ENCODE results near the gene TFPI. TPM values are rescaled to one million over a fixed set of nuclear protein-coding genes. Genes with fewer than 3 reads are reported as not detected.

The TFPI gene
- total RNA-seq, 2 donors from 2014 or later, result 33.0 to 34.3 TPM

DNA sequence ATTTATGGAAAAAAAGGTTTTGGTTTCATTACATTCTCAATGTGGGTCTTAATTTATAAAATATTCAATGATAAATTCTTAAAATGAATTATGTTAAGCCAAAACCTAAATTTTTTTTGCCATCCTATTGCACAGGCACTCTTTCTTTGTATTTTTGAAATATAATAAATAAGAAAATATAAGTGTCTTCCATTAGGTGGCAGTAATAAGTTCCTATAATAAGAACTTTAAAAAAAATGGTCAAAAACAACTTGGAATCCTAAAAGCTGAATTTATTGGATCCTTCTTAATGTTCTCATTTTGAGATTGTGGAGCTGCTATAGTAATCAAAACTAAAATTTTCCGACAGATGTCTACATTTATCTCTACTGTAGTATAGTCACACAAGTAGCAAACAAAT, 111.9 kb downstream of the TFPI start:
- no peak overlapping the region for H3K27ac Mint-ChIP-seq
- H3K27ac ChIP-seq (ENCODE audit: low read depth, low read length), result no peak overlapping the region
- no peaks in the 10 kb centered on the region for H3K9me3 Mint-ChIP-seq
- H3K36me3 Mint-ChIP-seq (ENCODE audit: low read depth), result no peaks in the 10 kb centered on the region
- H3K4me1 Mint-ChIP-seq, result peaks cover 3% of the 10 kb centered on the region
- H3K27me3 ChIP-seq (ENCODE audit: control insufficient read depth, insufficient read depth, low read length, poor library complexity, severe bottlenecking), result no peaks in the 10 kb centered on the region
- no peak overlapping the region for H3K4me3 Mint-ChIP-seq
- no peak for DNase-seq
- no peak overlapping the region for H3K4me3 ChIP-seq (ENCODE audit: low read length)
- H3K9ac ChIP-seq (ENCODE audit: extremely low read depth, low read length, poor library complexity, severe bottlenecking), result no peak overlapping the region
- no peaks in the 10 kb centered on the region for H3K27me3 Mint-ChIP-seq (ENCODE audit: insufficient read depth)
- TF ChIP-seq CTCF (conservative IDR thresholded peaks at IDR 0.05), result peak; percentile 28
- H3K9me3 ChIP-seq (ENCODE audit: control insufficient read depth, low read length), result no peaks in the 10 kb centered on the region
- no peaks in the 10 kb centered on the region for H3K36me3 ChIP-seq (ENCODE audit: control insufficient read depth, insufficient read depth, low read length)
- no peaks in the 10 kb centered on the region for H3K4me1 ChIP-seq (ENCODE audit: control insufficient read depth, insufficient read depth, low read length)
- 100% methylated on average over 1 of the region's 1 CpG; no CpG with 5 or more reads in 1 of the 2 experiments for WGBS, 2 experiments (ENCODE audit: insufficient coverage in 1 of 2, insufficient read length in 1 of 2)

DNA sequence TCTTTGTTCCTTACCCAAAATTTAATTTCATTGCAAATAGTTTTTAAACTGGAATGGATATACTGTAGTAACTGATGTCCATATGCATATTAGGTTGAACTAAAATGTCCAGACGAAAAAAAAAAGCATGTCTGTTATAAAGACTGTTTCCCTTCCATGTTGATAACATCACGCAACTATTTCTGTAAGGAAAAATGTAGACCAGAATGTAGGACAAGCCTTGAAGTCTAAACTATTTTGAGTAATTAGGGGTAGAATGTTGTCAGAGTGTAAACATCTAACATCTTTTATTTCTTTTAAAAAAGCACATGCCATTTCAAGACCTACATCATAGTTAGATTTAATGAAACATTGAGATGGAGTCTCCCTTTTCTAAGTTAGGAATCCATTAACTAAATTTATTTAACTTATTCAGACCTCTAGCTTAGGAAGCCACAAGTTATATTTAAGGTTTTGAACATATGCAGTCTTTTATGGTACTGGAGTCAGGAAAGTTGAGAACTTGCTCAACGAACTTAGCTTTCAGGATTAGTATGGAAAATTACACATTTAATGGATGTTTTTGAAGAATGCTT, 114.0 kb downstream of the TFPI start:
- WGBS, 2 experiments (ENCODE audit: insufficient coverage in 1 of 2, insufficient read length in 1 of 2), result 90 to 96% methylated on average over 2 to 3 of the region's 3 CpGs
- H3K4me3 ChIP-seq (ENCODE audit: low read length), result no peak overlapping the region

GRCh38 chr2:187438455-187438854, 115.8 kb downstream of the TFPI start:
- Histone ChIP-seq H3K9me3 (ENCODE audit: control insufficient read depth, low read length) (no peaks in the 10 kb centered on the region), H3K4me3 (ENCODE audit: low read length) (no peak overlapping the region), H3K9ac (ENCODE audit: extremely low read depth, low read length, poor library complexity, severe bottlenecking) (no peak overlapping the region), H3K36me3 (ENCODE audit: control insufficient read depth, insufficient read depth, low read length) (no peaks in the 10 kb centered on the region), H3K27me3 (ENCODE audit: control insufficient read depth, insufficient read depth, low read length, poor library complexity, severe bottlenecking) (no peaks in the 10 kb centered on the region), H3K27ac (ENCODE audit: low read depth, low read length) (no peak overlapping the region), H3K4me1 (ENCODE audit: control insufficient read depth, insufficient read depth, low read length) (no peaks in the 10 kb centered on the region)
- no peaks in the 10 kb centered on the region for H3K4me1 Mint-ChIP-seq
- H3K36me3 Mint-ChIP-seq (ENCODE audit: low read depth), result no peaks in the 10 kb centered on the region
- no peak overlapping the region for H3K4me3 Mint-ChIP-seq
- WGBS, 2 experiments (ENCODE audit: insufficient coverage in 1 of 2, insufficient read length in 1 of 2), result 94% methylated on average over 1 of the region's 1 CpG; no CpG with 5 or more reads in 1 of the 2 experiments
- no peaks in the 10 kb centered on the region for H3K27me3 Mint-ChIP-seq (ENCODE audit: insufficient read depth)
- no peak for TF ChIP-seq CTCF (conservative IDR thresholded peaks at IDR 0.05)
- no peak for DNase-seq
- no peaks in the 10 kb centered on the region for H3K9me3 Mint-ChIP-seq
- H3K27ac Mint-ChIP-seq, result no peak overlapping the region

More for the DNA sequence above, 114.0 kb downstream of the TFPI start:
- no peaks in the 10 kb centered on the region for H3K9me3 ChIP-seq (ENCODE audit: control insufficient read depth, low read length)
- no peaks in the 10 kb centered on the region for H3K36me3 ChIP-seq (ENCODE audit: control insufficient read depth, insufficient read depth, low read length)
- no peak overlapping the region for H3K27ac Mint-ChIP-seq
- no peaks in the 10 kb centered on the region for H3K27me3 ChIP-seq (ENCODE audit: control insufficient read depth, insufficient read depth, low read length, poor library complexity, severe bottlenecking)
- H3K9ac ChIP-seq (ENCODE audit: extremely low read depth, low read length, poor library complexity, severe bottlenecking), result no peak overlapping the region
- no peak overlapping the region for H3K4me3 Mint-ChIP-seq
- H3K4me1 Mint-ChIP-seq, result no peaks in the 10 kb centered on the region
- no peaks in the 10 kb centered on the region for H3K4me1 ChIP-seq (ENCODE audit: control insufficient read depth, insufficient read depth, low read length)
- H3K9me3 Mint-ChIP-seq, result no peaks in the 10 kb centered on the region
- no peaks in the 10 kb centered on the region for H3K27me3 Mint-ChIP-seq (ENCODE audit: insufficient read depth)
- H3K27ac ChIP-seq (ENCODE audit: low read depth, low read length), result no peak overlapping the region
- DNase-seq, result no peak
- TF ChIP-seq CTCF (conservative IDR thresholded peaks at IDR 0.05), result no peak
- no peaks in the 10 kb centered on the region for H3K36me3 Mint-ChIP-seq (ENCODE audit: low read depth)
